Measurements from ENCODE around the gene RETREG3.

The RETREG3 gene

DNA sequence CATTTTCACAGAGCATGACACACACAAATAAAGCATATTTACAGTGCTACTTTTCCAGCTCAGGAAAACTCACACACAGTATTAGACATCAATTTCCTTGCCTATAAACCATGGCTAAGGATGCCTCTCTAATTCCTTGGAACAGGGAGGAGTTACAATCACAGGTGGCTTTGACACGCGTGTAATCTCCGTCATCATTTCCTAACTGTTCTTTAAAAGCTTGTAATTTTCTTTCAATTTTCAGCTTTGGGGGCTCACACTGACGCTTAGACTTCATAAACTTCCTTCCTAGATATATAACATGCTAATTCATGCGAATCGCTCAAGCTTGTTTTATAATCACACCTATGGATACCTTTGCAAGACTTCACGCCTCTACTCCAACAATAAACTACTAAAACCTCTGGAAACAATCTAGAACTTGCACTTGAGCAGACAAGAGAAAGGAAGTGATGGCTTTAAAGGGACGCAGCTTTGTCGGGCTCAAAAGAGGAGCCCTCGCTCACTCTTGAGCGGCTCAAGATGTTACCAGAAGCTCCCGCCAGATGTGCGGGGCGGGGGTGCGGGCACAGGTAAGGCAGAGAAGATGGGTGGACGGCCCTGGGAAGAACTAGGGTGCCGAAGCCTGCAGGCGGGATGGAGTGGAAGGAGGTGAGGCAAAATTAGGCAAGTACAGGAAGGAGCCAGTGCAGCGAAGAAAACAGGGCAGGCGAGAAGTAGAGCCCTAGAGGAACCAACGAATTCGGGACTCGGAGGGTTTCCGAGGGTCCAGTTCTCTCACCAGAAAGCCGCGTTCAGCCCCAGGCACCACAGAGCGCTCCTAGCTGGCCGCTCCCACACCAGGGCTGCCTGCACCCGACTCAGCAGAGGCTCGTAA, 631 bp downstream of the RETREG3 start:
- Histone ChIP-seq H2AFZ (ENCODE audit: low read depth, low read length, severe bottlenecking) (peak overlapping the region; percentile 60), H3K4me2 (ENCODE audit: low read depth, low read length, poor library complexity, severe bottlenecking) (peak overlapping the region; percentile 77), H3K4me3 (ENCODE audit: insufficient read depth, low read length, poor library complexity, severe bottlenecking) (peak overlapping the region; percentile 94), H3K9me2 (replicated peaks; ENCODE audit: insufficient read depth, low read length) (no peaks in the 10 kb centered on the region), H3F3A (ENCODE audit: insufficient read depth) (no peaks in the 10 kb centered on the region), H3K36me3 (ENCODE audit: low read length) (0 out of 2 replicates have a peak, but pooled peaks cover 7% of the 10 kb centered on the region), H3K27me3 (ENCODE audit: low read length) (no peaks in the 10 kb centered on the region), H3K79me2 (ENCODE audit: insufficient read depth, low read length) (peaks cover 68% of the 10 kb centered on the region), H3K9ac (ENCODE audit: low read length) (peak overlapping the region; percentile 82), H4K20me1 (ENCODE audit: low read depth, low read length) (no peaks in the 10 kb centered on the region), H3K9me3 (ENCODE audit: insufficient read depth, low read length) (no peaks in the 10 kb centered on the region), H3K27ac (ENCODE audit: low read depth, low read length) (peak overlapping the region; percentile 65)
- TF ChIP-seq, protein P1, sequence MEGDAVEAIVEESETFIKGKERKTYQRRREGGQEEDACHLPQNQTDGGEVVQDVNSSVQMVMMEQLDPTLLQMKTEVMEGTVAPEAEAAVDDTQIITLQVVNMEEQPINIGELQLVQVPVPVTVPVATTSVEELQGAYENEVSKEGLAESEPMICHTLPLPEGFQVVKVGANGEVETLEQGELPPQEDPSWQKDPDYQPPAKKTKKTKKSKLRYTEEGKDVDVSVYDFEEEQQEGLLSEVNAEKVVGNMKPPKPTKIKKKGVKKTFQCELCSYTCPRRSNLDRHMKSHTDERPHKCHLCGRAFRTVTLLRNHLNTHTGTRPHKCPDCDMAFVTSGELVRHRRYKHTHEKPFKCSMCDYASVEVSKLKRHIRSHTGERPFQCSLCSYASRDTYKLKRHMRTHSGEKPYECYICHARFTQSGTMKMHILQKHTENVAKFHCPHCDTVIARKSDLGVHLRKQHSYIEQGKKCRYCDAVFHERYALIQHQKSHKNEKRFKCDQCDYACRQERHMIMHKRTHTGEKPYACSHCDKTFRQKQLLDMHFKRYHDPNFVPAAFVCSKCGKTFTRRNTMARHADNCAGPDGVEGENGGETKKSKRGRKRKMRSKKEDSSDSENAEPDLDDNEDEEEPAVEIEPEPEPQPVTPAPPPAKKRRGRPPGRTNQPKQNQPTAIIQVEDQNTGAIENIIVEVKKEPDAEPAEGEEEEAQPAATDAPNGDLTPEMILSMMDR (IDR thresholded peaks at IDR 0.05; ENCODE audit: insufficient read depth, low read length, poor library complexity, severe bottlenecking), result no peak
- no peak for TF ChIP-seq EZH2phosphoT487 (conservative IDR thresholded peaks at IDR 0.05; ENCODE audit: low read length)

DNA sequence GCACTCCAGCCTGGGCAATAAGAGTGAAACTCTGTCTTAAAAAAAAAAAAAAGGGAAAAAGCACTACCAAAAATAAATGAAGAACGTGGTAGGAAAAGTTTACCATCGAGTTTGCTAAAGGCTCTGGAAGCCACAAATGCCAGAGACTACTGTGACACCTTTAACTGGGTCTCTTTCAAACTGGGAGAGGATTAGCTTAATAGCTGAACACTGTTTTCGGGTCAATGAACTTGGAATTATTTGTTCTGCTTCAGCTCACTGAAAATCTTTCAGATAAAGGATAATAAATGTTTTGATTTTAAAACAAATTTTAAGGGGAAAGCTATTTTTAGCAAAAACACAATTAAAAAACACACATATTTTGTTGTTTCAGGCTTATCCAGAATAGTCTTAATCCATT, 1.4 kb downstream of the RETREG3 start:
- Histone ChIP-seq H3F3A (ENCODE audit: insufficient read depth) (no peaks in the 10 kb centered on the region), H3K9ac (ENCODE audit: low read length) (peak overlapping the region; percentile 82), H3K27ac (ENCODE audit: low read depth, low read length) (no peak overlapping the region), H3K79me2 (ENCODE audit: insufficient read depth, low read length) (peaks cover 75% of the 10 kb centered on the region), H3K4me3 (ENCODE audit: insufficient read depth, low read length, poor library complexity, severe bottlenecking) (peak overlapping the region; percentile 94), H3K9me2 (replicated peaks; ENCODE audit: insufficient read depth, low read length) (no peaks in the 10 kb centered on the region), H3K27me3 (ENCODE audit: low read length) (no peaks in the 10 kb centered on the region), H3K9me3 (ENCODE audit: insufficient read depth, low read length) (no peaks in the 10 kb centered on the region), H3K4me2 (ENCODE audit: low read depth, low read length, poor library complexity, severe bottlenecking) (peak overlapping the region; percentile 77), H4K20me1 (ENCODE audit: low read depth, low read length) (no peaks in the 10 kb centered on the region), H3K36me3 (ENCODE audit: low read length) (0 out of 2 replicates have a peak, but pooled peaks cover 7% of the 10 kb centered on the region), H2AFZ (ENCODE audit: low read depth, low read length, severe bottlenecking) (no peak overlapping the region)
- TF ChIP-seq, protein P1 (IDR thresholded peaks at IDR 0.05; ENCODE audit: insufficient read depth, low read length, poor library complexity, severe bottlenecking), result no peak
- no peak for TF ChIP-seq EZH2phosphoT487 (conservative IDR thresholded peaks at IDR 0.05; ENCODE audit: low read length)

DNA sequence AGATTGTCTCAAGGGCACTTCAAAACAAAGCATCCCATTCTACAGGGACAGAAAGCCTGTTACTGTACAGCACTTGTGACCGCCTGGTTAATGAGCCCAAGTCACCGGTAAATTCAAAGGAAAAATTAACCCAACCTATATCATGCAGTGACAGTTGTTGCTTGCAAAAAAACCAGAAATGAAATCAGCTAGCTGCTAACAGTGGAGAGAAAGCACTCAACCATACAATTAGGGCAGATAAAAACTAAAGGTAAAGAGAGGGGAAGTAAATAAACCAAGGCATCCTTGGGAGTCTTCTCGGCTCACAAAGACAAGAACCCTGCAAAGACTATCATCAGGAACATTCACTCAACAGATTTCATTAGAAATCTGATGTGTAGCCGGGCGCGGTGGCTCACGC, 5.9 kb downstream of the RETREG3 start:
- Histone ChIP-seq H3K9ac (ENCODE audit: low read length) (no peak overlapping the region), H3K36me3 (ENCODE audit: low read length) (no peaks in the 10 kb centered on the region)

More for the DNA sequence above, 5.9 kb downstream of the RETREG3 start:
- TF ChIP-seq, protein P1 (IDR thresholded peaks at IDR 0.05; ENCODE audit: insufficient read depth, low read length, poor library complexity, severe bottlenecking), result no peak
- TF ChIP-seq EZH2phosphoT487 (conservative IDR thresholded peaks at IDR 0.05; ENCODE audit: low read length), result no peak
- H3K9me2 ChIP-seq (replicated peaks; ENCODE audit: insufficient read depth, low read length), result no peaks in the 10 kb centered on the region
- no peak overlapping the region for H2AFZ ChIP-seq (ENCODE audit: low read depth, low read length, severe bottlenecking)
- H3F3A ChIP-seq (ENCODE audit: insufficient read depth), result no peaks in the 10 kb centered on the region
- no peaks in the 10 kb centered on the region for H3K27me3 ChIP-seq (ENCODE audit: low read length)
- H3K27ac ChIP-seq (ENCODE audit: low read depth, low read length), result no peak overlapping the region
- no peaks in the 10 kb centered on the region for H3K9me3 ChIP-seq (ENCODE audit: insufficient read depth, low read length)
- H3K79me2 ChIP-seq (ENCODE audit: insufficient read depth, low read length), result peaks cover 85% of the 10 kb centered on the region
- H3K4me2 ChIP-seq (ENCODE audit: low read depth, low read length, poor library complexity, severe bottlenecking), result peak overlapping the region; percentile 3
- no peaks in the 10 kb centered on the region for H4K20me1 ChIP-seq (ENCODE audit: low read depth, low read length)
- no peak overlapping the region for H3K4me3 ChIP-seq (ENCODE audit: insufficient read depth, low read length, poor library complexity, severe bottlenecking)

Measured in SU-DHL-6 (cell line).